Mammary epithelial cell (primary cell): Measurements from ENCODE around the gene SCT.

Experiments
- EZH2 ChIP-seq: IDR thresholded peaks from 2 replicates; pipeline ENCODE4 v1.6.1; 2012; ENCODE audit warnings: low read length, inconsistent platforms, borderline replicate concordance
- TF ChIP-seq, protein P1 (sequence below), 2 donors: IDR thresholded peaks in 1 of 2; conservative IDR thresholded peaks in 1 of 2; 2 replicates each; pipeline ENCODE4 v1.5.1; 2011 to 2012; ENCODE audit warnings: inconsistent platforms in 2 of 2, low read length in 2 of 2, mild to moderate bottlenecking in 2 of 2, control low read depth in 1 of 2, low read depth in 1 of 2; ENCODE audit not compliant: insufficient read depth in 1 of 2; ENCODE audit errors: extremely low read depth in 1 of 2

DNA sequence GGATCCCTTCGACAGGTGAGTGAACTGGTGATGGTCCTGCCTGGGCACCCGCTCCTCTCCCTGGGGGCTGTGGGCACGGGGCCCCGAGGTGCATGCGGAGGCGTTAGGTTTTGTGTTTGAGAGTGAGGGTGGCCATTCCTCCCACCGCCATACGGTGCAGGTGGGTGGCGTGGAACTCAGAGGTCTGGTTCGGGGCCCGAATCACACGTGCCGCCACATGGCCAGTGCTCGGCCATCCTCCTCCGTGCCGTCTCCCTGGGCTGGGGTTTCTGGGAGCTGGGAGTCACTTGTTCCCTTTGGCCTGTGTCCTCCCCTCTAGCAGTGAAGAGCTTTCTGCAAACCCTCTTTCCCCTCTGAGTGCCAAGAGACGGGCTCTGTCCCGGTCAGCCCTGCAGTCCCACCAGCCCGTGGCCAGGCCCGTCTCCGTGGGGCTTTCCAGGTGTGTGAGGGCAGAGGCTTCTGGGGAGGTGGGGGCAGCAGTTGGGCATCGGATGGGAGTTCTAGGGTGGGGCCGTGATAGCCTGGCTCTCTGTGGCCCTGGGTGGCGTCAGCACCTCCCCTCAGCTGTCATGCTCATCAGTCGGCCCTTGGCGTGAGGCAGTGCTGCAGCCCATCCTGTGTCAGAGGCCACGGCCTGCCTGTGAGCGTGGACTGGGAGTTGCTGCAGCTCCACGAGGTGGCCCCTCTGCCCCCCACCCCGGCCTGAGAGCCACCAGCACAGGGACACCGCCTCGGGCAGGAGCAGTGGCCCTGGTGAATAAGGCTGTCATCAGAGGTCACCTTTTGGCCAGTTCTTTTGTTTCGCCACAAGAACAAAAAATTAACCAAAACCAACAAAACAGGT, 21.5 kb downstream of the SCT start:
- no peak for TF ChIP-seq EZH2
- TF ChIP-seq, protein P1, sequence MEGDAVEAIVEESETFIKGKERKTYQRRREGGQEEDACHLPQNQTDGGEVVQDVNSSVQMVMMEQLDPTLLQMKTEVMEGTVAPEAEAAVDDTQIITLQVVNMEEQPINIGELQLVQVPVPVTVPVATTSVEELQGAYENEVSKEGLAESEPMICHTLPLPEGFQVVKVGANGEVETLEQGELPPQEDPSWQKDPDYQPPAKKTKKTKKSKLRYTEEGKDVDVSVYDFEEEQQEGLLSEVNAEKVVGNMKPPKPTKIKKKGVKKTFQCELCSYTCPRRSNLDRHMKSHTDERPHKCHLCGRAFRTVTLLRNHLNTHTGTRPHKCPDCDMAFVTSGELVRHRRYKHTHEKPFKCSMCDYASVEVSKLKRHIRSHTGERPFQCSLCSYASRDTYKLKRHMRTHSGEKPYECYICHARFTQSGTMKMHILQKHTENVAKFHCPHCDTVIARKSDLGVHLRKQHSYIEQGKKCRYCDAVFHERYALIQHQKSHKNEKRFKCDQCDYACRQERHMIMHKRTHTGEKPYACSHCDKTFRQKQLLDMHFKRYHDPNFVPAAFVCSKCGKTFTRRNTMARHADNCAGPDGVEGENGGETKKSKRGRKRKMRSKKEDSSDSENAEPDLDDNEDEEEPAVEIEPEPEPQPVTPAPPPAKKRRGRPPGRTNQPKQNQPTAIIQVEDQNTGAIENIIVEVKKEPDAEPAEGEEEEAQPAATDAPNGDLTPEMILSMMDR (conservative IDR thresholded peaks at IDR 0.05 in 1 of 2, IDR thresholded peaks at IDR 0.05 in 1 of 2; ENCODE audit: extremely low read depth in 1 of 2, insufficient read depth in 1 of 2, low read depth in 1 of 2, low read length in 2 of 2): no peak
